ENCODE results near the gene MSTO1.

DNA sequence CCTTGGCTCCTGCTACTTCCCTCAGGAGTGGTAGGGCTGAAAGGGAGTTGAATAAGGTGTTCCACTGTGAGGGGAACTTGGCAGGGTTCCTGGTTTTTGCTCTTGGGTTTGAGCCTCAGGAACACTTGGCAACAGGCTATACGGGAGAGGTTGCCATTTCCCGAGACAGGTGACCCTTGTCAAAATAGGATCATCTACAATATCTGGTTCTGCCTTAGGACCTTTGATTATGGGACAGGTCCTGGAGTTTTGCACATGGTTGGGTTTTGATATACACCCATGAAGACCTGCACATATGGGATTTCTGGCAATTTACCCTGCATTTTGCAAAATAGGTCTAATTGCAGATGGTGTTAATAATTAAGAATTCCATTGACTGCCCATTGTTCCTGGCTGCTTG, 47.4 kb downstream of the MSTO1 start:
- no peak for TF ChIP-seq CTCF (conservative IDR thresholded peaks at IDR 0.05 in 1 of 2, IDR thresholded peaks at IDR 0.05 in 1 of 2; ENCODE audit: extremely low read depth in 1 of 2, insufficient read depth in 1 of 2, low read depth in 1 of 2, low read length in 2 of 2)
- no peak for TF ChIP-seq EZH2 (IDR thresholded peaks at IDR 0.05; ENCODE audit: borderline replicate concordance, low read length)

All from mammary epithelial cell (primary cell).